NAMALWA (cell line): ENCODE measurements around the gene UNC13C.

Experiments
- DNase-seq: peaks from one replicate; pipeline ENCODE4 v3.0.0-alpha.2; 2015; ENCODE audit warnings: low spot score

UNC13C gene

GRCh38 chr15:54568381-54568780 is 590.1 kb downstream of the UNC13C start:
- DNase-seq = no peak

GRCh38 chr15:54571576-54571975 is 593.3 kb downstream of the UNC13C start:
- no peak for DNase-seq

DNA sequence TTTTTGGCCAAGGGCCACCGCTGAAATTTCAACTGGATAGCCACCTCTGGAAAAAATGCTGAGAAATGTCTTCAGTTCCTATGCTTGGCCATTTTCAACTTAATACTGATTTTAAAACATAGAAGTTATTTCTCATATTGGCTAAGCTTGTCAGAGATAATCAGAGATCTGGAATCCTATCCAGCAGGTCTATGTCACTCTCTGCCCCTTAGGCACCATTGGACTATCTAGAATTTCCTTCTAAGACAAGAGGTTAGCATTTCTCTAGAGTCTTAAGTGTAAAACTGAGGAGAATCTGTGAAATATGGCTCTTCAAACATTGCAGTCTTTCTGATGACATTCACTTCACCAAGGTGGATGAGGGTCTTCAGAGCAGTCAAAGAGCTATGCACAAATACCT is 597.3 kb downstream of the UNC13C start:
- no peak for DNase-seq

DNA sequence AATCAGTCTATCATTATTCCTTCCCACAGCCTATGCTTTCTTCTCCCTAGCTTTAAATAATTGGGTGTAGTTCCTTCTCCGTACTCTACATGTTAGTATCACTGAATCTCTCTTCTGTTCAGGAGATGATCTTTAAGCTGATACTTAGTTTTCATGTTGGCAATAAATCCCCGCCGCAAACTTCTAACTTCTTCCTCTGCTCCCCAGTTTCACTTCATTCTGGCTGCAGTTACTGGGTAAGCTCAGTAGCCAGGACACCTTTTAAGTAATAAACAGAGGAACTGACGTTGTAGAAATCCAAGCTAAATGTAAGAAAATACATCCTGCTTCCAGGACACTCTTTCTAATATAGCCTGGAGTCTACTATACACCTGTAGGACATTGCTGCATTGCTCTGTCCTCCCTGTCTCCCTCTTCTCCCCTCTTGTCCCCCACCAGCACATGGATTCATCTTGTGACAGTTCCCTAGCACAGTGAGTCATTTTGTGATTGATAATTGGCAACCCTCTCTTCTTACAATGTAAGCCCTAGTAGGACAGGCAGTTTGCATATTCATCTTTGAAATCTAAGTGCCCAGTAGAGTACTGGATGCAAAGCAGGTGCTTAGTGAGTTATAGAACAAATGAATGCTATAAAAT is 598.2 kb downstream of the UNC13C start:
- DNase-seq = no peak

- DNase-seq = no peak
Observed at GRCh38 chr15:54577476-54578250, 599.4 kb downstream of the UNC13C start.

DNA sequence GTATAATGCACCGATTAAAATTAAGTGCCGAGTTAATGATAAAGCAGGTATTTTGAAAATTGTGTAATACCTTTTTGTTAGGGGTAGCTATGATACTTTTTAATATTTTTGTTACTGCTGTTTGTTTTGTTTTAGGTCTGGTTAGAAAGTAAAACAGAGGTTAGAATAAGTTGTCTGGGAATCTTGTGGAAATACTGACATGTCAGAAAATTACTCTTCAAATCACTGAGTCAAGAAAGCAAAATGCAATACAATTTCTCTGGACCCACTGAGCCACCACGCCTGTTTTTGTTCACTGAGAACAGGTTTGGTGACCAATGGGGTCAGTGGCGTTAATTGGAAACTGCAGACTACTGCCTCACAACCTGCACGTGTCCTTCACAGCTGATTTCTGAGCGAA is 601.6 kb downstream of the UNC13C start:
- DNase-seq = no peak

GRCh38 chr15:54580643-54581042 is 602.4 kb downstream of the UNC13C start:
- no peak for DNase-seq

- no peak for DNase-seq
Observed at GRCh38 chr15:54582863-54583643, 604.8 kb downstream of the UNC13C start.

DNA sequence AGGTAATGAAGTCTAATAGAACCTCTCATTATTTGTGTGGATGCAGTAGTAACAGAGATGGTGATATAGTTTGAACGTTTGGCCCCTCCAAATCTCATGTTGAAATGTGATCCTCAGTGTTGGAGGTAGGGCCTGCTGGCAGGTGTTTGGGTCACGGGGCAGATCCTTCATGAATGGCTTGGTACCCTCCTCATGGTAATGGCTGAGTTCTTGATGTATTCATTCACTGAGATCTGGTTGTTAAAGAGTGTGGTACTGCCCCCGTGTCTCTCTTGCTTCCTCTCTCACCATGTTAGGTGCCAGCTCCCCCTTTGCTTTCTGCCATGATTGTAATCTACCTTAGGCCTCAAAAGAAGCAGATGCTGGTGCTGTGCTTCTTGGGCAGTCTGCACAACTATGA is 606.8 kb downstream of the UNC13C start:
- DNase-seq = no peak

DNA sequence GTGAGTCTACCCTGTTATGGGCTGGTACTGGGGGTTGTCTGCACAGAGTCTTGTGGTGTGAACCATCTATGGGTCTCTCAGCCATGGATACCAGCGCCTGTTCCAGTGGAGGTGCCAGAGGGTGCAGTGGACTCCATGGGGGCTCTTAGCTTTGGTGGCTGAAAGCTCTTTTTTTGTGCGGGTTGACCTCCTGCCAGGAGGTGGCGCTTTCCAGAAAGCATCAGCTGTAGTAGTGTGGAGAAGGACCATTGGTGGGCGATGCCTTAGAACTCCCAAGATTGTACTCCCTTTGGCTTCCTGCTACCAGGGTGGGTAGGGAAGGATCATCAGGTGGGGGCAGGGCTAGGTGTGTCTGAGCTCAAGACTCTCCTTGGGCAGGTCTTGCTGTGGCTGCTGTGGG is 615.9 kb downstream of the UNC13C start:
- peak; percentile 19 for DNase-seq

GRCh38 chr15:54599386-54599785 is 621.1 kb downstream of the UNC13C start:
- no peak for DNase-seq

GRCh38 chr15:54605043-54605442 is 626.8 kb downstream of the UNC13C start:
- no peak for DNase-seq

DNA sequence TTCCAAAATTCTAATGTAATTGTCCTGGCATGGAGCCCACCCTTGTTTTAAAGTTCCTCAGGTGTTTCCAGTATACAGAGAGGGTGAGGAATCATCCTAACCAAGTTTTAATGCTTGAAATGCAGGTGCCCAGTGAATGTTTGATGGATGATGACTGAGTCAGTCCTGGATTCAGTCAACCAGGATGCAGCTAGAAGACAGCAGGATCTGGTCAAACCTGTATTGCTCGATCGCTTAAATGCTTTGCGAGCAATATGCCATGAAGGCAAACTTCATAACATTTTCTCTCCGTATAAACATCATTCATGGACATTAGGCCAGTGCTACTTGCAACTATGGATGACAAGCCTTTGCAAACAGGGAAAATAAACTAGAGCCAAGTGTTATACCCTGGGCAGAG is 627.3 kb downstream of the UNC13C start:
- DNase-seq = no peak

- DNase-seq = no peak
Observed at GRCh38 chr15:54608876-54609835, 630.9 kb downstream of the UNC13C start.

- no peak for DNase-seq
Observed at GRCh38 chr15:54618120-54618519, 639.9 kb downstream of the UNC13C start.

- DNase-seq = no peak
Observed at GRCh38 chr15:54619180-54619579, 640.9 kb downstream of the UNC13C start.

DNA sequence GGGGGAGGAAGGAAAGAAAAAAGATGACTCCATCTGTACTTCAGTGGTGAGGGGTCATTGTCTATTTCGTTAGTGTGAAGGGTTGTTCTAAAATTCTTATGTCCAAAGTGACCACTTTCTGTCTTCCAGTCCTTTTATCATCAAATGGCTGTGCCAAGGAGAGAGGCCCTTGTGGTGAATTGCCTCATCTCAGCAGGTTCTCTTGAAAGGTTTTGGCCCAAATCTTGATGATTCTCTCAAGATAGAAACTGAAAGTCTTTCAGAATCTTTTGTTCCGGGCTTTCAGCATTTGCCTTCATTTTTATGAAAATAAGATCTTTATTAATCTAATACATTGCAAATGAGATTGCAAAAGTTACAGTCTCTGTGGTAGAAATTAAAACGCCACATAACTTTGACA is 642.7 kb downstream of the UNC13C start:
- no peak for DNase-seq

DNA sequence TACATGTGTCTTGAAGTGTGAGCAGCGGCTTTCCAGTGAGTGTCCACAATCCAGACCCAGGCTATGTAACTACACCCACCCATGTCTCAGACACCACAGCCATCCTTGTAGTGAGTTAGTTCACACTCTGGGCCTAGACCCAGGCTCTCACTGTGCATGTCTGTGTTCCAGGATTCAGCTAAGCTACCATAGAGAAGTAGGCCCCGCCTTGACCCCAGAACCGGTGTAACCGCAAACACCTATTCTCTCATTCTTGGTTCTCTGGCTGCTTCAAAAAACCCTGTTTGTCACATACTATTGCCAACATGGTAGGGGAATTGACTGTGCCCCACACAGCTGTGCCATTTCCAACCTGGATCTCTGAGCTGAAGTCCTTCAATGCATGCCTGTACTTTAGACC is 657.9 kb downstream of the UNC13C start:
- DNase-seq = no peak

GRCh38 chr15:54638666-54639065 is 660.4 kb downstream of the UNC13C start:
- DNase-seq = no peak

DNA sequence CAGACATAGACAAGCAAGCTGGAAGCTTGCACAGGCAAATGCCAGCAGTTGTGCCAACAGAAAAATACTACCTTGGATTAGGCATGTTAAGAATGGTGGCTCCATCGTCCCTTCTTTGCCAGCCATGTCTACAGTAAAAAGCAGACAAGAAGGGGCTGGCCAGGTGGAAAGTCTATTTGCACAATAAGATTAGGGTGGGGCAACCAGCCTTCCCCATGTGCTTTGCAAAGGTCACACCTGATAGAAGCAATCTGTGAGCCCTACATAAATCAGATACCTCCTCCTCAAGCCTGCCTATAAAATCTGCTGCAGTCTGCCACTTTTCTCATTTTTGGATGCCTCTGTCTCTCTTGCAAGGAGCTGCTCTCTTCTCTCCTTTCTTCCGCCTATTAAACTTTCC is 662.6 kb downstream of the UNC13C start:
- DNase-seq = no peak

DNA sequence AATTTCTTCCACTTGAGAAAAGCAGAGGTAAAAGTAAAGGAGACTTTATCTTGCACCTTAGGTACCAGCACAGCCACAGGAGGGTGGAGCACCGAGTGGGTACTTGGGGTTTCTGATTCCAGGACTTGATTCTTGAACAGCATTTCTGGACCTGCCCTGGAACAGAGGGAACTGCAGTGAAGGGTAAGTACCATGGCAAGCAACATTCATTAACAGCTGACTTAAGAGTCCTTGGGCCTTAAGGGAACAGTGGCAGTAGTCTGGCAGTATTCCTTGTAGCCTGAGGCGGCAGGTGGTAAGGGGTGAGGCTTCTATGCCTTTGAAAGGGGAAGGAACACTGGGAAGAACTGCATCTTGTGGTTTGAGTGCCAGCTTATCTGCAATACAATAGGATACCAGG is 666.6 kb downstream of the UNC13C start:
- no peak for DNase-seq

DNA sequence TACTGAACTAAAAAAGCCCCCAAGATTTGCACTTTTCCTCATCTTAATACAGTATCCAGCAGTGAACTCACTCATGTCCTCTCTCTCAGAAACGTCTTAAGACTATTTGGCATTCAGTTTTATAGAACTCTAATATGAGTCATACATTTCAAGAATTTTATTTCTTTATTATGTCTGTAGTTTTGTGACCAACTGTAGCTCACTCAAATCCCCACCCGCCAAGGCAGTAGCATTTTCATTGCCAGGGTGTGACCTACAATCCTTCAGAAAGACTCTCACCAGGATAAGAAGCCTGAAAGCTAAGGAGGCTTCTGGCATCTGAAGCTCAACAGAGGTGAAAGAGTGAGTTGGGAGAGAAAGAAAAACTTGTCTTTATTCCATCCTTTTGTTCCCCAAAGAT is 681.4 kb downstream of the UNC13C start:
- no peak for DNase-seq
